ENCODE data around the gene HMOX1.
"Not testable (repeated sequence)": the region's sequence is repeated elsewhere in the genome, so short reads cannot be mapped to it uniquely, and the experiment has no call there.

Gene HMOX1

GRCh38 chr22:35434061-35434710 lies 53.3 kb downstream of the HMOX1 start:
- DNase-seq (ENCODE audit: low spot score), result no peak

GRCh38 chr22:35435201-35435740 lies 54.4 kb downstream of the HMOX1 start:
- DNase-seq (ENCODE audit: low spot score), result no peak

GRCh38 chr22:35436421-35436820 lies 55.5 kb downstream of the HMOX1 start:
- DNase-seq (ENCODE audit: low spot score), result no peak

GRCh38 chr22:35437049-35437448 lies 56.2 kb downstream of the HMOX1 start:
- DNase-seq (ENCODE audit: low spot score), result no peak

DNA sequence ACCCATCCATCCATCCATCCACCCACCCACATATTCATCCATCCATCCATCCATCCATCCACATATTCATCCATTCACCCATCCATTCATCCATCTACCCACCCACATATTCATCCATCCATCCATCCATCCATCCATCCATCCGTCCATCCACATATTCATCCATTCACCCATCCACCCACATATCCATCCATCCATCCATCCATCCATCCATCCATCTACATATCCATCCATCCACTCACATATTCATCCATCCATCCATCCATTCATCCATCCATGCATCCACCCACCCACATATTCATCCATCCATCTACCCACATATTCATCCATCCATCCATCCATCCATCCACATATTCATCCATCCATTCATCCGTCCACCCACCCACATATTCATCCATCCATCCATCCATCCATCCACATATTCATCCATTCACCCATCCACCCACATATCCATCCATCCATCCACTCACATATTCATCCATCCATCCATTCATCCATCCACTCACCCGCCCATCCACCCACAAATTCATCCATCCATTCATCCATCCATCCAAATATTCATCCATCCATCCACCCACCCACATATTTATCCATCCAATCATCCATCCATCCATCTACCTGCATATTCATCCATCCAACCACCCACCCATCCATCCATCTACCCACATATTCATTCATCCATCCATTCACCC lies 57.9 kb downstream of the HMOX1 start:
- DNase-seq (ENCODE audit: low spot score), result not testable (repeated sequence)

- no peak for DNase-seq (ENCODE audit: low spot score)
These were observed 58.4 kb downstream of the HMOX1 start for GRCh38 chr22:35439365-35439717.

DNA sequence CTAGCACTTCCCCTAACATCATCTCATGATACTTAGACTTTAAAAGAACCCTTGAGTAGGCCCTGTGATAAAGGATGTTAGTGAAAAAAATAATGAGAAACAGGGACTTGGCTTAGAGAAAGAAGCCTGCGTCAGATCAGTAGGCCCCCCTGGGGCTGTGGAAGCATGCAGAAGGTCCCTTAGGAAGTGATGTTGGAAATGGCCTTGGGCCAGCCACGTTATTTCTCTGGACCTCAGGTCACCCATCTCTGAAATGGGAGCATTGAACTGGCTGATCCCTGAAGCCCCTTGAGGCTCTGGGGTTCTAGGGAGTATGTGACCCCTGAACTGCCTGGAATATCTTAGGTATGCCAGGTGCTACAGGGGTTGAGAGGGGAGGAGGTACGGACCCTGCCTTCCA lies 59.2 kb downstream of the HMOX1 start:
- no peak for DNase-seq (ENCODE audit: low spot score)

- no peak for DNase-seq (ENCODE audit: low spot score)
These were observed 60.7 kb downstream of the HMOX1 start for GRCh38 chr22:35441489-35442100.

DNA sequence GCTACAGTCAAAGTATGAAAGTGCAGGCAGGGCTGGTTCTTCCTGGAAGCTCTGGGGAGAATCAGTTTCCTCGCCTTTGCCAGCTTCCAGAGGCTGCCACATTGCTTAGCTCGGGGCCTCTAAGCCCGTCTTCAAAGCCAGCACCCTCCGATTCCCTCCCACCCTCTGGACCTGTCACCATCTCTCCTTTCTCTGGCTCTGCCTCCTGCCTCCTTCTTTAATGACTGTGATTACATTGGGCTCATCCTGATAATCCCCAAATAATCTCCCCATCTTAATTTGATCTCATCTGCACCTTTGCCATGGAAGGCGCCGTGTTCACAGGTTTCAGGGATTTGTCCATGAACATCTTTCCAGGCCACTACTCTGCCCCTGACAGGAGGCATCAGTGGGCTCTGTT lies 61.6 kb downstream of the HMOX1 start:
- DNase-seq (ENCODE audit: low spot score), result no peak

- DNase-seq (ENCODE audit: low spot score), result no peak
These were observed 62.4 kb downstream of the HMOX1 start for GRCh38 chr22:35443338-35443737.

Measured in CD4-positive, alpha-beta T cell treated with Interleukin-15 for 4 hours (primary cell).